ENCODE results near the gene LIX1.

LIX1 gene

DNA sequence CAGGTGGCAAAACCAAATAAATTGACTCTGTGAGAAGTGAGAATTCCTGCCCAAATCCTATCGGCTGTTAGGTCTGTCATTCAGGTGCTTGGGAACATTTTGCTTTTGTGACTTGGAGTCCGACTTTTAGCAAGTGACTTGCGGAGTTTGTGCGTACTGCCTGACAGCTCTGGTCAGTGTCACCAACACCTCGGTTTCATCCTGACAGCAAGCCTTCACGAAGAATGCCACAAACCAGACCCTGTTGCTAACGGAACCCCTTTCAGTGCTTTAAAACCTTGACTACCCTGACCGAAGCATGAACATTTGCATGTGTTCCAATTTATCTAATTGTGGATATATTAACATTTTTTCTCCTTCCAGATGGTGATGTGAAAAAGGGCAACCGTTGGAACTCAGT is 26.5 kb downstream of the LIX1 start:
- ChIA-PET CTCF (interaction anchor here (0.6 to 0.7 kb wide), 2 partner anchors 12 to 1318 kb away, joined by 3 to 4 read pairs; no protein-coding TSS in a partner anchor), POLR2A (ENCODE audit: low non-redundant PET) (no interaction called here)
- TF ChIP-seq, protein P1, sequence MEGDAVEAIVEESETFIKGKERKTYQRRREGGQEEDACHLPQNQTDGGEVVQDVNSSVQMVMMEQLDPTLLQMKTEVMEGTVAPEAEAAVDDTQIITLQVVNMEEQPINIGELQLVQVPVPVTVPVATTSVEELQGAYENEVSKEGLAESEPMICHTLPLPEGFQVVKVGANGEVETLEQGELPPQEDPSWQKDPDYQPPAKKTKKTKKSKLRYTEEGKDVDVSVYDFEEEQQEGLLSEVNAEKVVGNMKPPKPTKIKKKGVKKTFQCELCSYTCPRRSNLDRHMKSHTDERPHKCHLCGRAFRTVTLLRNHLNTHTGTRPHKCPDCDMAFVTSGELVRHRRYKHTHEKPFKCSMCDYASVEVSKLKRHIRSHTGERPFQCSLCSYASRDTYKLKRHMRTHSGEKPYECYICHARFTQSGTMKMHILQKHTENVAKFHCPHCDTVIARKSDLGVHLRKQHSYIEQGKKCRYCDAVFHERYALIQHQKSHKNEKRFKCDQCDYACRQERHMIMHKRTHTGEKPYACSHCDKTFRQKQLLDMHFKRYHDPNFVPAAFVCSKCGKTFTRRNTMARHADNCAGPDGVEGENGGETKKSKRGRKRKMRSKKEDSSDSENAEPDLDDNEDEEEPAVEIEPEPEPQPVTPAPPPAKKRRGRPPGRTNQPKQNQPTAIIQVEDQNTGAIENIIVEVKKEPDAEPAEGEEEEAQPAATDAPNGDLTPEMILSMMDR (conservative IDR thresholded peaks at IDR 0.05; ENCODE audit: low read depth), result no peak

DNA sequence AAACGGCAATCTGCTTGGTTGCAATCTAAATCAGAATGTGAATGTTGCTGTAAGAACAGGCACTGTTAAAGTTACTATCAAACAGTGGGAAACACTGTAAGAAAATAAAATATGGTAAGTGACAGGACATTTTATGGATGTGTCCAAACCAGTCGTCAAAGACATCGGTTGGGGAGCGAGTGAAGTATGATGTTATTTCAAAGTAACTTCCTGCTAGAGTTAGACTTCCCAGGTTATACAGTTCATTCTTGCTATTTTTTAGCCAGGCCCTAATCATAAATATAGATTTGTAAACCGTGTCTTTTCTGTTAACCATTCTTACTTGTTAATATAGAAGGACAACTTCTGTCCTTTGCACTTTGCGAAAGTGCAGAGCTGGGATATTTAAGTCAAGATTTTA is 30.2 kb downstream of the LIX1 start:
- CTCF ChIA-PET, result interaction anchor here (0.7 kb wide), 1 partner anchor 93 kb away, joined by 6 read pairs; no protein-coding TSS in a partner anchor
- DNase-seq (ENCODE audit: low spot score), result no peak
- TF ChIP-seq, protein P1 (conservative IDR thresholded peaks at IDR 0.05; ENCODE audit: low read depth), result no peak
- POLR2A ChIA-PET (ENCODE audit: low non-redundant PET), result no interaction called here
- no peak overlapping the region for H3K27ac ChIP-seq

More for the DNA sequence above, 26.5 kb downstream of the LIX1 start:
- H3K27ac ChIP-seq, result no peak overlapping the region
- DNase-seq (ENCODE audit: low spot score), result no peak

DNA sequence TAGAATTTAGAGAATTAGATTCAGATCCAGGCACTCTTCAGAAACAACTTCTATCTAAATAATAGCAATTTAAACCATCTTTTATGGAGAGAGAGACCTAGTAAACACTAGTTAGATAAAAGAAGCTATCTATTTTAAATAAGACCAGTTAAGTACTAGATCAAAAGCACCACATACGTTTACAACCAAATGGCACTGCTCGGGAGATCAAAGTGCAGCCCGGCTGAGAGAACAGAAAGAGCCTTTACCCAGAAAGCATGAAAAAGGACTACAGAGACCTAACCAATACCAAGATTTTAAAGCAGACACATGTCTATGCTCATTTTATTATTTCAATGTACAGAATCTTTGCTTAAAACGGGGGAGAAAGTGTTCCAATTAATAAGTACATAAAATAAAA is 30.8 kb downstream of the LIX1 start:
- H3K27ac ChIP-seq, result no peak overlapping the region
- TF ChIP-seq, protein P1 (conservative IDR thresholded peaks at IDR 0.05; ENCODE audit: low read depth), result no peak
- no peak for DNase-seq (ENCODE audit: low spot score)
- POLR2A ChIA-PET (ENCODE audit: low non-redundant PET), result interaction anchor here (0.6 kb wide), 1 partner anchor 16 kb away, joined by 3 read pairs; no protein-coding TSS in a partner anchor
- CTCF ChIA-PET, result no interaction called here

DNA sequence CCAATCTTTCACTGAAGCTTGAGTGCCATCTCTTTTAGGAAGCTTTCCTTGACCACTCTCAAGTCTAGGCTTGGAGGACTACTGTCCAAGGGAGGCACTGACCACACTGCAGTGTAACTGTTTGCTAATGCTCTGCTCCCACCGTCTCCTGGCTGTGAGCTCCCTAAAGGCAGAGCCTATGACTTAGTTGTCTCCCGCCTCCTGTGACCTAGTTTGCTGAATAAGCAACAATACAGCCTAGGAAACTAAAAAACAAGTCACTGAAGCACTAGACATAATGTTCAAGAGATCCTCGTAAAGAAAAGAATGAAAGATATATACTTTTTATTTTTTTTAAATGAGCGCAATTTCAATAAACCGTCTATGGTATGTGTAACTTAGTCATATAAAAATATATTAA is 31.4 kb downstream of the LIX1 start:
- TF ChIP-seq, protein P1 (conservative IDR thresholded peaks at IDR 0.05; ENCODE audit: low read depth), result no peak
- POLR2A ChIA-PET (ENCODE audit: low non-redundant PET), result interaction anchor here (0.6 kb wide), 1 partner anchor 15 kb away, joined by 3 read pairs; no protein-coding TSS in a partner anchor
- H3K27ac ChIP-seq, result no peak overlapping the region
- no peak for DNase-seq (ENCODE audit: low spot score)
- CTCF ChIA-PET, result no interaction called here

DNA sequence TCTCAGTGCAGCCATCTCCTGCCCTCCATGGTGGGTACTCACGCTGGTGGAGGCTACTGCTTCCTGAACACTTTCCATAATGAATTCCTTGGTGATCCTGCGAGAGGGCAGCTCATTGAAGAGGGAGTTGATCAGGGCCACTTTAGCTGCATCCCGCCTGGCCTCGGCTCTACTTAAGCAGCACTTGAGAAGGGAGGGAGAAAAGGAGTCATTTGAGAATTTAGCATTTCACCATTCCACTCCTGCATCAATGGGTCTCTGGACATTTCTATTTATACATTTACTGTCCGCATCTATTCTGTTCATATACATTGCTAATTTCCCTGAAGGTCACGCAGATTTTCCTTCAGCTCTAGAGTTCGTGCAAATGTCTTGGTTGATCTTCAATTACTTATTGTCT is 35.1 kb downstream of the LIX1 start:
- TF ChIP-seq, protein P1 (conservative IDR thresholded peaks at IDR 0.05; ENCODE audit: low read depth), result no peak
- CTCF ChIA-PET, result interaction anchor here (0.5 kb wide), 1 partner anchor 88 kb away, joined by 4 read pairs; no protein-coding TSS in a partner anchor

DNA sequence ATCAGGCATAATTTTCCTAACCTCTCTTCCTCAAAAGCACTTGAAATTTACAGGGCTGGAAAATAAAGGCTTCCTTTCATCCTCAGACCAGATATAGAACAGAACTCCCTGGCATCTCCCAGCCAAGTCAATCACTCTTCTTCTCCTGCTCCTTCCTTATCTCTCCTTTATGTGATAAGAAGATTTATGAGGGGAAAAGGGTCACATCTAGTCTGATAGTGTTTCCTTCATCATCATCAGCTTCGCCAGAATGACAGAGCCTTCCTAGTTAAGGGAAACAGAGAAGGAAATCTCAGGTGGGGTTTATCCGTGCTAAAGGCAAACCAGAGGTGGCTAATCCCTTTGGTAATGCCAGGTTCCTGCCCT is 36.2 kb downstream of the LIX1 start:
- no peak for DNase-seq (ENCODE audit: low spot score)
- TF ChIP-seq, protein P1 (conservative IDR thresholded peaks at IDR 0.05; ENCODE audit: low read depth), result no peak
- POLR2A ChIA-PET (ENCODE audit: low non-redundant PET), result no interaction called here
- CTCF ChIA-PET, result no interaction called here
- H3K27ac ChIP-seq, result no peak overlapping the region

More for the DNA sequence above, 35.1 kb downstream of the LIX1 start:
- no peak overlapping the region for H3K27ac ChIP-seq
- POLR2A ChIA-PET (ENCODE audit: low non-redundant PET), result no interaction called here
- no peak for DNase-seq (ENCODE audit: low spot score)
